T-helper 1 cell treated with Interleukin-12 subunit alpha and Interleukin-12 subunit beta and Interleukin-4 antibody, amounts not matched to agents 30 μg/mL and 1 μg/mL, for 36 hours (primary cell): ENCODE measurements around the gene CCL22.
"Not testable (repeated sequence)": the region's sequence is repeated elsewhere in the genome, so short reads cannot be mapped to it uniquely, and the experiment has no call there.

Source experiments
- H3K27ac Mint-ChIP-seq: one replicate; pipeline ENCODE4 v1.8.0; 2021; ENCODE audit warnings: mild to moderate bottlenecking, mixed read lengths
- H3K27me3 Mint-ChIP-seq: one replicate; pipeline ENCODE4 v1.8.0; 2021; ENCODE audit warnings: low read depth, mixed read lengths
- H3K36me3 Mint-ChIP-seq: one replicate; pipeline ENCODE4 v1.8.0; 2021; ENCODE audit warnings: low read depth, mixed read lengths
- H3K4me1 Mint-ChIP-seq: one replicate; pipeline ENCODE4 v1.8.0; 2021; ENCODE audit warnings: low read depth, mixed read lengths
- H3K4me3 Mint-ChIP-seq: one replicate; pipeline ENCODE4 v1.8.0; 2021; ENCODE audit warnings: mild to moderate bottlenecking, moderate library complexity, mixed read lengths
- H3K9me3 Mint-ChIP-seq: one replicate; pipeline ENCODE4 v1.8.0; 2021; ENCODE audit warnings: mixed read lengths

Gene CCL22

GRCh38 chr16:57341062-57341440 is 17.5 kb upstream of the CCL22 start:
- Mint-ChIP-seq H3K4me1 (no peaks in the 10 kb centered on the region), H3K27ac (no peak overlapping the region), H3K4me3 (no peak overlapping the region), H3K36me3 (no peaks in the 10 kb centered on the region), H3K9me3 (no peaks in the 10 kb centered on the region), H3K27me3 (peaks cover 12% of the 10 kb centered on the region)

GRCh38 chr16:57341441-57342303 is 16.9 kb upstream of the CCL22 start:
- peaks cover 15% of the 10 kb centered on the region for H3K27me3 Mint-ChIP-seq
- no peaks in the 10 kb centered on the region for H3K4me1 Mint-ChIP-seq
- H3K27ac Mint-ChIP-seq: no peak overlapping the region
- no peak overlapping the region for H3K4me3 Mint-ChIP-seq
- H3K9me3 Mint-ChIP-seq: no peaks in the 10 kb centered on the region
- no peaks in the 10 kb centered on the region for H3K36me3 Mint-ChIP-seq

- peaks cover 24% of the 10 kb centered on the region for H3K27me3 Mint-ChIP-seq
- not testable (repeated sequence) for H3K36me3 Mint-ChIP-seq, H3K9me3 Mint-ChIP-seq, H3K27ac Mint-ChIP-seq, H3K4me1 Mint-ChIP-seq, H3K4me3 Mint-ChIP-seq
Measured at GRCh38 chr16:57342606-57343005, 16.0 kb upstream of the CCL22 start.

- Mint-ChIP-seq H3K9me3 (no peaks in the 10 kb centered on the region), H3K4me1 (no peaks in the 10 kb centered on the region), H3K27me3 (peaks cover 29% of the 10 kb centered on the region), H3K36me3 (no peaks in the 10 kb centered on the region), H3K27ac (no peak overlapping the region), H3K4me3 (no peak overlapping the region)
Measured at GRCh38 chr16:57343221-57343620, 15.4 kb upstream of the CCL22 start.

- H3K27ac Mint-ChIP-seq: not testable (repeated sequence)
Measured at GRCh38 chr16:57344094-57344493, 14.5 kb upstream of the CCL22 start.

GRCh38 chr16:57345021-57345420 is 13.6 kb upstream of the CCL22 start:
- H3K9me3 Mint-ChIP-seq: no peaks in the 10 kb centered on the region

More at GRCh38 chr16:57344094-57344493, 14.5 kb upstream of the CCL22 start:
- not testable (repeated sequence) for H3K9me3 Mint-ChIP-seq, H3K4me1 Mint-ChIP-seq, H3K4me3 Mint-ChIP-seq, H3K36me3 Mint-ChIP-seq
- peaks cover 29% of the 10 kb centered on the region for H3K27me3 Mint-ChIP-seq

GRCh38 chr16:57345666-57346204 is 12.8 kb upstream of the CCL22 start:
- H3K27ac Mint-ChIP-seq: no peak overlapping the region
- H3K36me3 Mint-ChIP-seq: no peaks in the 10 kb centered on the region
- no peak overlapping the region for H3K4me3 Mint-ChIP-seq
- H3K9me3 Mint-ChIP-seq: no peaks in the 10 kb centered on the region
- H3K27me3 Mint-ChIP-seq: peaks cover 42% of the 10 kb centered on the region
- peaks cover 2% of the 10 kb centered on the region for H3K4me1 Mint-ChIP-seq

More at GRCh38 chr16:57345021-57345420, 13.6 kb upstream of the CCL22 start:
- Mint-ChIP-seq H3K36me3 (no peaks in the 10 kb centered on the region), H3K27ac (no peak overlapping the region), H3K4me3 (no peak overlapping the region), H3K4me1 (peaks cover 2% of the 10 kb centered on the region), H3K27me3 (peaks cover 38% of the 10 kb centered on the region)

GRCh38 chr16:57347858-57348257 is 10.7 kb upstream of the CCL22 start:
- H3K9me3 Mint-ChIP-seq: no peaks in the 10 kb centered on the region
- H3K27me3 Mint-ChIP-seq: peaks cover 47% of the 10 kb centered on the region
- H3K4me1 Mint-ChIP-seq: peaks cover 2% of the 10 kb centered on the region
- H3K36me3 Mint-ChIP-seq: no peaks in the 10 kb centered on the region
- no peak overlapping the region for H3K27ac Mint-ChIP-seq
- H3K4me3 Mint-ChIP-seq: no peak overlapping the region

- H3K27me3 Mint-ChIP-seq: peaks cover 51% of the 10 kb centered on the region
- no peaks in the 10 kb centered on the region for H3K36me3 Mint-ChIP-seq
- H3K4me3 Mint-ChIP-seq: no peak overlapping the region
- no peak overlapping the region for H3K27ac Mint-ChIP-seq
- H3K9me3 Mint-ChIP-seq: no peaks in the 10 kb centered on the region
- H3K4me1 Mint-ChIP-seq: peaks cover 2% of the 10 kb centered on the region
Measured at GRCh38 chr16:57348327-57348726, 10.3 kb upstream of the CCL22 start.

GRCh38 chr16:57349212-57350031 is 9.2 kb upstream of the CCL22 start:
- H3K27ac Mint-ChIP-seq: no peak overlapping the region
- no peak overlapping the region for H3K4me3 Mint-ChIP-seq
- H3K9me3 Mint-ChIP-seq: no peaks in the 10 kb centered on the region
- no peaks in the 10 kb centered on the region for H3K36me3 Mint-ChIP-seq
- H3K4me1 Mint-ChIP-seq: peaks cover 2% of the 10 kb centered on the region
- peaks cover 54% of the 10 kb centered on the region for H3K27me3 Mint-ChIP-seq

GRCh38 chr16:57352636-57353047 is 5.9 kb upstream of the CCL22 start:
- Mint-ChIP-seq H3K36me3 (no peaks in the 10 kb centered on the region), H3K4me1 (peaks cover 2% of the 10 kb centered on the region), H3K27me3 (peaks cover 38% of the 10 kb centered on the region), H3K4me3 (no peak overlapping the region), H3K9me3 (no peaks in the 10 kb centered on the region), H3K27ac (no peak overlapping the region)

GRCh38 chr16:57354311-57354710 is 4.3 kb upstream of the CCL22 start:
- no peak overlapping the region for H3K27ac Mint-ChIP-seq
- H3K4me3 Mint-ChIP-seq: no peak overlapping the region
- peaks cover 23% of the 10 kb centered on the region for H3K27me3 Mint-ChIP-seq
- no peaks in the 10 kb centered on the region for H3K36me3 Mint-ChIP-seq
- no peaks in the 10 kb centered on the region for H3K9me3 Mint-ChIP-seq
- peaks cover 2% of the 10 kb centered on the region for H3K4me1 Mint-ChIP-seq

GRCh38 chr16:57355898-57356414 is 2.6 kb upstream of the CCL22 start:
- Mint-ChIP-seq H3K27me3 (peaks cover 11% of the 10 kb centered on the region), H3K27ac (no peak overlapping the region), H3K4me3 (no peak overlapping the region), H3K36me3 (no peaks in the 10 kb centered on the region), H3K4me1 (no peaks in the 10 kb centered on the region), H3K9me3 (no peaks in the 10 kb centered on the region)

GRCh38 chr16:57356547-57356946 is 2.0 kb upstream of the CCL22 start:
- Mint-ChIP-seq H3K27ac (no peak overlapping the region), H3K9me3 (no peaks in the 10 kb centered on the region), H3K4me1 (no peaks in the 10 kb centered on the region), H3K4me3 (no peak overlapping the region), H3K36me3 (no peaks in the 10 kb centered on the region), H3K27me3 (peaks cover 11% of the 10 kb centered on the region)
